ENCODE measurements around the gene TNNI2.
A peak's percentile ranks its signal among the peaks of the same experiment; 100 is the strongest.
"Not testable (repeated sequence)": the region's sequence is repeated elsewhere in the genome, so short reads cannot be mapped to it uniquely, and the experiment has no call there.

TNNI2 gene

GRCh38 chr11:1862588-1863351, 24.0 kb downstream of the TNNI2 start:
- peak; percentile 15 for DNase-seq (ENCODE audit: low read depth)

- peak; percentile 90 for DNase-seq (ENCODE audit: low read depth)
Observed at GRCh38 chr11:1863352-1864216, 24.8 kb downstream of the TNNI2 start.

DNA sequence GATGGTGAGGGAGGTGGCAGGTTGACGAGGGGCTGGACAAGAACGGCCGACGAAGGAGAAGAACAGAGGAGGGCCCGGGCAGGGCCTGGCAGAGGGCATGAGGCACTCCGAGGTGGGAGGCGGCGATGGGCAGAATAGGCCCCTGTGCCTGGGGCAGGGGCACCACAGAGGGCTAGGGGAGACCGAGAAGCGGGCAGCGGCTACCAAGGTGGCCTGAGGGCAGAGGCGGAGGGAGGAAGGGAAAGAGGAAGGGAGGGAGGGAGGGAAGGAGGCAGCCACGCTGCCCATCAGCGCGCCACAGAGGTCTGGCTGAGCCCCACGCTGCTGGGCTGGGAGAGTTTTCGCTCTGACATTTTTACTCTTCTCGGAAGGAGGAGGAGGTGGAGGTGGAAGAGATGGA, 25.4 kb downstream of the TNNI2 start:
- no peak for DNase-seq (ENCODE audit: low read depth)

GRCh38 chr11:1864831-1865665, 26.3 kb downstream of the TNNI2 start:
- no peak for DNase-seq (ENCODE audit: low read depth)

DNA sequence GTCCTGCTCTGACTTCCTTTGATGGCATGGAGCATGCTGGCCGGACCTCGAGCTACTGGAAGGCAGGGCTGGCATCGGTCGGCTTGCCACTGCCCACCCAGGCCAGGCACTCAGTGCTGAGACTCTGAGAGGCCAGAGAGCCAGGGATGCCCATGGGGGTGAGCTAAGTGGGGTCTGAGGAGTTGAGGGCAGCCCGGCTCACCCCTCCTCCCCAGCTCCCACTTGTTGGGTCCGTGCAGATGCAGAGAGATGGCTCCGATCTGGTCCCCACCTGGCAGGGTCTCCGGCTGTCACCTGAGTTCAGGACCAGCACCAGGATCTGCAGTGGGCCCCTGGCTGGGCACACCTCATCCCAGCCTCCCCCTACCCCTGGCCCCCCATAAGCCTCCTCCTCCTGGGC, 27.4 kb downstream of the TNNI2 start:
- DNase-seq (ENCODE audit: low read depth): no peak

DNA sequence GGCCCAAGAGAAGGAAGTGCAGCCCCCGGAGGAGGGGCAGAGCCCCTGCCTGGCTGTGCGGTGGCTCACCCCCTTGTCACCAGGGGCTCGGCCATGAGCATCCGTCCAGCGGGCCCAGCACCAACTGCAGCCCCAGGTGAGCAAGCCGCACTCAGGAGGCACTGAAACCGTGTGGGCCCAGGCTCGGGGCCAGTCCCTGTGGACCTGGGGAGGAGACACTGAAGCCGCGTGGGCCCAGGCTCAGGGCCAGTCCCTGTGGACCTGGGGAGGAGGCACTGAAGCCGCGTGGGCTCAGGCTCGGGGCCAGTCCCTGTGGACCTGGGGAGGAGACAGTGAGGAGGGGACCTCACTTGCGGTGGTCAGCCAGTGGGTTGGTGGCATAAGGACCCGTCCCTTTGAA, 28.0 kb downstream of the TNNI2 start:
- DNase-seq (ENCODE audit: low read depth): no peak

- DNase-seq (ENCODE audit: low read depth): no peak
Observed at GRCh38 chr11:1867381-1867780, 28.6 kb downstream of the TNNI2 start.

DNA sequence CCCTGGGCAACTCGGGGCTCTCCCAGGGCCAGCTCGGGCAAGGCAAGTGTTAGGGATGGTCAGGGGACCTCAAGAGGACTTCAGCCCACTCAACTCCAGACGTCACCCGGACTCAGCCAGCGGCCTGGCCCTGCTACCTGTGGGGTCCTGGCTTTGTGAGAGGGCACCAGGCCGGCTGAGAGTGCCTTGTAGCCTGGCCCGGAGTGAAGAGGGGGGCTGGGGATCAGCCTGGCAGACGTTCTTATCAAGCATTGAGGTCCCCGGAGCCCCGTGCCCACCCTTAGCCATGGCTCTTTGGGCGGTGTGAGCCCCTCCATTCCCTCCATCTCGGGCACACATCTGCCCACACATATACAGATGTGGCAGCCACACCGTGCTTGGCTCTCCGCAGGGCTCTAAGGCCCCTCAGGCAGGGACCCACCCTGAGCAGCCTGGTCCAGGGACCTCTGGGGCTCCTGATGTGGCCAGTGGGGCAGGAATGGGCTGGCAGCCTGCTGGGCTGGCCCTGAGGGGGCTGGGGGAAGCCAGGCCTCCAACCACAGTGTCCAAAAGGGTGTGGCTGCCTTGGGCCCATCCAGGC, 29.4 kb downstream of the TNNI2 start:
- no peak for DNase-seq (ENCODE audit: low read depth)

GRCh38 chr11:1868636-1869291, 30.0 kb downstream of the TNNI2 start:
- no peak for DNase-seq (ENCODE audit: low read depth)

DNA sequence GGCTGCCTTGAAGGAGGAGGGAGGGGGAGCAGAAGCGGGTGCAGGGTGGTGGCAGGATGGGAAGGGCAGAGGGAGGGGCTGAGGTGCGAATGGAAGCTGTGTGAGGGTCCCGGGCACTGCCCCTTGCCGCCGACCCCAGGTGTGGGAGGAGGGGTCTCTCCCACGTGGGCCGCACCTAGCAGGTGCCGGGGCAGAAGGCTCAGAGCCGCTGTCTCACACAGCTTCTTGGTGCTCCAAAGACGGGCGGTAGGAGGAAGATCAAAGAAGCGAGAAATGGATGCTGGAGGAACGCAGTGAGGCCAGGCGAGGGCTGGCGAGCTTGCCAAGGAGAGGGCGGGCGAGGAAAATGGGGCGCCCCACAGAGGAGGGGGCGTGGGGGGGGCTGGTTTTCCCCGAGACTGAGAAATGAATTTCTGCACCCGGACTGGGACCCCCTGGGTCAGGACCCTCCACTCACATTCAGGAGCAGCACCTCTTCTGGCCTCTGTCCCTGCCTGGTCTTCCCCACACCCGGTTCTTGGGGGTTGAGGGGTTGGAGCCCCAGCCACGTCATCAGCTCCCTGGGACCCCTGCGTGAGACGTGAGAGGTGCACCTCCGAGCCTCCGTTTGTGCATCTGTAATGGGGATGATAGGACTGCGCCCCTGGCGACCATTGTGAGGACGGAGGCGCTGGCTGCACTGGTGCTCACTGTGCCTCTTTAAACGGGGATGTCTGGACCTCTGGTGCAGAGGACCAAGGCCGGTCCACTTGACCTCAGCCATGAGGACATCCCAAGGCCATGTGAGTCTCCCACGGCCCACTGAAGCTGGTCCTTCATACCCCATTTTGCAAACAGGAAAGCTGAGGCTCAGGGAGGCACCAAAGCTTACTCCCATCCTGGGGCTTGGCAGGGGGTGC, 30.9 kb downstream of the TNNI2 start:
- DNase-seq (ENCODE audit: low read depth): no peak

DNA sequence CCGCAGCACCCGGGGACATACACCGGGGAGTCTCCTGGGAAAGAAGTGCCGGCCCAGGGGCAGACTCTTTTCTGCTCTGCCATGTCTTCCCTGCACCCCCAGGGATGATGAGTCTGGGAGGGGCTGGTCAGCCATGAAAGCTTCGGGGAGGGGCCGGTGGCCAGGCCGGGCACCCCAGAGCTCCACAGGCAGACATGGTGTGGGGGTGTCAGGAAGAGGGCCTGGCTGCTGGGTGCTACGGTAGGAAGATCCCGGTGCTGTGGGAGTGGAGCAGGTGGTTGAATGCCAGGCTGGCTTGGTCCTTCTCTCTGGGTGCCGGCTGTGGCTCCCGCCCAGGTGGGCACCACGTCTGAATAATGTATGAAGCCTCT, 31.5 kb downstream of the TNNI2 start:
- DNase-seq (ENCODE audit: low read depth): no peak

GRCh38 chr11:1870721-1871466, 32.1 kb downstream of the TNNI2 start:
- DNase-seq (ENCODE audit: low read depth): peak; percentile 59

- no peak for DNase-seq (ENCODE audit: low read depth)
Observed at GRCh38 chr11:1871531-1871930, 32.8 kb downstream of the TNNI2 start.

DNA sequence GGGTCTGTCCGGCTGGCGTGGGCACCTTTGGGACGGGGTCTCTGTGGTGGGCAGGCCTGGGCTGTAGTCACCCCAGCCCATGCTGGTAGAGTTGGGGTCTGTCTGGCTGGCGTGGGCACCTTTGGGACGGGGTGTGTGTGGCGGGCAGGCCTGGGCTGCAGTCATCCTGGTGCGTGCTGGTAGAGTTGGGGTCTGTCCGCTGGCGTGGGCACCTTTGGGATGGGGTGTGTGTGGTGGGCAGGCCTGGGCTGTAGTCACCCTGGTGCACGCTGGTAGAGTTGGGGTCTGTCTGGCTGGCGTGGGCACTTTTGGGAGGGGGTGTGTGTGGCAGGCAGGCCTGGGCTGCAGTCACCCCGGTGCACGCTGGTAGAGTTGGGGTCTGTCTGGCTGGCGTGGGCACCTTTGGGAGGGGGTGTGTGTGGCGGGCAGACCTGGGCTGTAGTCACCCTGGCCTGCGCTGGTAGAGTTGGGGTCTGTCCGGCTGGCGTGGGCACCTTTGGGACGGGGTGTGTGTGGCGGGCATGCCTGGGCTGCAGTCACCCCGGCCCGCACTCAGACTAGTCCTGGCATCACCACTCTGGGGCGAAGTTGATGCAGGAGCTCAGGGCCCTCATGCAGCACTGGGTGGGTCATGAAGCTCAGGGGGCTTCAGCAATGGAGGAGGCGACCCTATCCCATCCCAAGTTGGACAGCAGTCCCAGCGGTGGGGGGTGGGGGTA, 33.6 kb downstream of the TNNI2 start:
- DNase-seq (ENCODE audit: low read depth): no peak

- DNase-seq (ENCODE audit: low read depth): peak; percentile 31
Observed at GRCh38 chr11:1873048-1873812, 34.4 kb downstream of the TNNI2 start.

DNA sequence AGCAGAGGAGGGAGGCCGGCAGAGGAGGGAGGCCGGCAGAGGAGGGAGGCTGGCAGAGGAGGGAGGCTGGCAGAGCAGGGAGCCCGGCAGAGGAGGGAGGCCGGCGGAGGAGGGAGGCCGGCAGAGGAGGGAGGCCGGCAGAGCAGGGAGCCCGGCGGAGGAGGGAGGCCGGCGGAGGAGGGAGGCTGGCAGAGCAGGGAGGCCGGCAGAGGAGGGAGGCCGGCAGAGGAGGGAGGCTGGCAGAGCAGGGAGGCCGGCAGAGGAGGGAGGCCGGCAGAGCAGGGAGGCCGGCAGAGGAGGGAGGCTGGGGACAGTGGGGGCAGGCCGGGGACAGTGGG, 35.0 kb downstream of the TNNI2 start:
- DNase-seq (ENCODE audit: low read depth): not testable (repeated sequence)

DNA sequence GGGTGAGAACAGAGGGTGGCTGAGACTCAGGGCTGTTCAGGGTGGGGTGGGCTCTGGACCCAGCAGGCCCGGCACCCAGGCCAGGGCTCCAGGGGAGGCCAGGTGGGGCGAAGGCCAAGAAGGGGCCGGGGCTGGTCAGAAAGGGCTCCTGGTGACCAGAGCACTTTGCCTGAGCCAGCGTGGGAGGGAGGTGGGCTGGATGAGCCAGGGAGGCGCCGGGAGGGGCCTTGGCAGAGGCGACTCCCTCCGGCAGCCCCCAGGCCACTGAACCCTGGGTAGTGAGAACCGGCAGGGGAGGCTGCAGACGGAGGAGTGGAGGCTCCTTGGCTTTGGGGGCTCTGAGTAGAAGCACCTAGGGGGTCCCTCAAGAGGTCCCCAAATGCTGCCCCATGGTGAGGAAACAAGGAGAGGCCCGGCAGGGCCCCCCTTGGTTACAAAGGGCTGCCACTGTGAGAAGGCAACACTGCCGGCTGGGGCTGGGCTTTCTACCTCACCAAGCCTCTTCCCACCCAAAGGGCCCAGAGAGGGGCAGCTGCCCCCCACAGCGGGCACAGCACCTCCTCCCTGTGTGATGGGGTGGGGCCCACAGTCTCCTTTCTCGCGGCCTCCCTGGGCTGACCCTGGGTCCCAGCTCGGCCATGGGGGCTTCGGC, 35.8 kb downstream of the TNNI2 start:
- DNase-seq (ENCODE audit: low read depth): not testable (repeated sequence)

Measured in fibroblast of gingiva (primary cell).